GM18861 (cell line): Measurements from ENCODE around the gene PMPCA.
A peak's percentile ranks its signal among the peaks of the same experiment; 100 is the strongest.

Source experiments
- ATAC-seq: cut with Tn5 transposase; IDR thresholded peaks from one replicate; pipeline ENCODE4 v1.9.1; 2021; ENCODE audit not compliant: unreplicated experiment

Gene PMPCA

GRCh38 chr9:136410500-136411287 is at the start of gene PMPCA, which contains the start of gene ENTR1:
Gene PMPCA, plus strand, starts transcription at chr9:136410658. Its CDS starts 11 bp downstream, at chr9:136410669.
Gene ENTR1, minus strand, starts transcription at chr9:136410614. Its CDS starts 217 bp downstream, at chr9:136410397.
- peak; percentile 58 for ATAC-seq

GRCh38 chr9:136361047-136361753 is 49.3 kb upstream of the PMPCA start:
- no peak for ATAC-seq

GRCh38 chr9:136361754-136362449 is 48.6 kb upstream of the PMPCA start:
- ATAC-seq: no peak

GRCh38 chr9:136362450-136362784 is 48.0 kb upstream of the PMPCA start:
- no peak for ATAC-seq

- peak; percentile 58 for ATAC-seq
Observed at GRCh38 chr9:136363106-136363948, 47.1 kb upstream of the PMPCA start, which contains the start of gene DNLZ. Gene DNLZ, minus strand, starts transcription at chr9:136363744. Its CDS starts 30 bp downstream, at chr9:136363714.

- no peak for ATAC-seq
Observed at GRCh38 chr9:136363949-136364748, 46.3 kb upstream of the PMPCA start.

- ATAC-seq: no peak
Observed at GRCh38 chr9:136364942-136365774, 45.3 kb upstream of the PMPCA start.

GRCh38 chr9:136365775-136366222 is 44.7 kb upstream of the PMPCA start:
- ATAC-seq: no peak

- ATAC-seq: no peak
Observed at GRCh38 chr9:136366826-136367225, 43.6 kb upstream of the PMPCA start.

GRCh38 chr9:136367296-136368145 is 42.9 kb upstream of the PMPCA start:
- no peak for ATAC-seq

GRCh38 chr9:136368190-136368589 is 42.3 kb upstream of the PMPCA start:
- ATAC-seq: no peak

- ATAC-seq: no peak
Observed at GRCh38 chr9:136370037-136370436, 40.4 kb upstream of the PMPCA start.

- no peak for ATAC-seq
Observed at GRCh38 chr9:136370687-136371532, 39.5 kb upstream of the PMPCA start.

- no peak for ATAC-seq
Observed at GRCh38 chr9:136371533-136371880, 39.0 kb upstream of the PMPCA start.

GRCh38 chr9:136372006-136372405 is 38.5 kb upstream of the PMPCA start:
- ATAC-seq: no peak

- ATAC-seq: no peak
Observed at GRCh38 chr9:136372561-136373299, 37.7 kb upstream of the PMPCA start.
